Retinal pigment epithelial cell (primary cell): ENCODE results near the gene SFSWAP.
A peak's percentile ranks its signal among the peaks of the same experiment; 100 is the strongest.

Experiments used
- DNase-seq: peaks from one replicate; pipeline ENCODE4 v3.0.0-alpha.2; 2010; ENCODE audit warnings: low read depth
- H3K4me3 ChIP-seq: 2 replicates; pipeline ENCODE4 v1.5.1; 2011; ENCODE audit warnings: mild to moderate bottlenecking, low read length, control low read depth, moderate library complexity
- CTCF ChIP-seq: conservative IDR thresholded peaks from 2 replicates; pipeline ENCODE4 v1.5.1; 2011; ENCODE audit warnings: low read depth, low read length, control low read depth, inconsistent platforms

SFSWAP gene

GRCh38 chr12:131779027-131779426 lies 68.1 kb downstream of the SFSWAP start:
- no peak overlapping the region for H3K4me3 ChIP-seq
- DNase-seq, result no peak
- TF ChIP-seq CTCF, result no peak

- H3K4me3 ChIP-seq, result no peak overlapping the region
- no peak for DNase-seq
- TF ChIP-seq CTCF, result no peak
Measured at GRCh38 chr12:131782061-131782460, 71.2 kb downstream of the SFSWAP start.

GRCh38 chr12:131783915-131784541 lies 73.1 kb downstream of the SFSWAP start:
- peak overlapping the region; percentile 40 for H3K4me3 ChIP-seq
- TF ChIP-seq CTCF, result no peak
- DNase-seq, result peak; percentile 52

GRCh38 chr12:131784909-131785762 lies 74.2 kb downstream of the SFSWAP start:
- TF ChIP-seq CTCF, result no peak
- DNase-seq, result no peak
- H3K4me3 ChIP-seq, result no peak overlapping the region

- no peak for DNase-seq
- TF ChIP-seq CTCF, result no peak
- no peak overlapping the region for H3K4me3 ChIP-seq
Measured at GRCh38 chr12:131785763-131786330, 75.0 kb downstream of the SFSWAP start.

- no peak overlapping the region for H3K4me3 ChIP-seq
- DNase-seq, result no peak
- no peak for TF ChIP-seq CTCF
Measured at GRCh38 chr12:131786331-131786730, 75.4 kb downstream of the SFSWAP start.
